ENCODE results near the gene KCNQ2.

KCNQ2 gene

DNA sequence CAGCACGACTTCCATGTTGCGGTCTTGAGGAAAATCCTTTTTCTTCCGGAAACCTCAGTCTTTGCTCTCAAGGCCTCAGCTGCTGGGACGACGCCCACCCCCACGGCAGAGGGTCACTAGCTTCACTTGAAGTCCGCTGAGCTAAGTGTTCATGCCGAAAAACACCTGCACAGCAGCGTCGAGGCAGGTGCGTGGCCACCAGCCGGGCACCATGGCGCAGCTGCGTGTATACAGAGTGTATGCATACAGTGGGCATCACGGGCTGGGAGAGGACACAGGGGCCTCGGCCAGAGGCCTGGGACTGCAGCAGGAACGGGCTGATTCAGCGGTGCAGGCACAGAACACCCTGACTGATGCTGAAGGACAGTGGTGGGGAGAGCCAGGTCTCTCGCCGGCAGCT is 20.1 kb downstream of the KCNQ2 start:
- H4K20me1 ChIP-seq (ENCODE audit: insufficient read depth, low read length) = peaks cover 21% of the 10 kb centered on the region
- no peaks in the 10 kb centered on the region for H3K9me3 ChIP-seq (ENCODE audit: insufficient read depth, low read length, severe bottlenecking)
- no peak overlapping the region for H3K27ac ChIP-seq (ENCODE audit: low read length)
- ATAC-seq (ENCODE audit: insufficient read depth, low read depth) (no peak), DNase-seq (no peak)
- H3K9ac ChIP-seq (ENCODE audit: low read depth, low read length) = no peak overlapping the region
- no peaks in the 10 kb centered on the region for H3K79me2 ChIP-seq (ENCODE audit: insufficient read depth, low read length)
- no peak overlapping the region for H3K4me2 ChIP-seq (ENCODE audit: insufficient read depth, low read length)
- TF ChIP-seq EZH2 (IDR thresholded peaks at IDR 0.05; ENCODE audit: borderline replicate concordance, low read depth, low read length, severe bottlenecking) = no peak
- TF ChIP-seq, protein P1, sequence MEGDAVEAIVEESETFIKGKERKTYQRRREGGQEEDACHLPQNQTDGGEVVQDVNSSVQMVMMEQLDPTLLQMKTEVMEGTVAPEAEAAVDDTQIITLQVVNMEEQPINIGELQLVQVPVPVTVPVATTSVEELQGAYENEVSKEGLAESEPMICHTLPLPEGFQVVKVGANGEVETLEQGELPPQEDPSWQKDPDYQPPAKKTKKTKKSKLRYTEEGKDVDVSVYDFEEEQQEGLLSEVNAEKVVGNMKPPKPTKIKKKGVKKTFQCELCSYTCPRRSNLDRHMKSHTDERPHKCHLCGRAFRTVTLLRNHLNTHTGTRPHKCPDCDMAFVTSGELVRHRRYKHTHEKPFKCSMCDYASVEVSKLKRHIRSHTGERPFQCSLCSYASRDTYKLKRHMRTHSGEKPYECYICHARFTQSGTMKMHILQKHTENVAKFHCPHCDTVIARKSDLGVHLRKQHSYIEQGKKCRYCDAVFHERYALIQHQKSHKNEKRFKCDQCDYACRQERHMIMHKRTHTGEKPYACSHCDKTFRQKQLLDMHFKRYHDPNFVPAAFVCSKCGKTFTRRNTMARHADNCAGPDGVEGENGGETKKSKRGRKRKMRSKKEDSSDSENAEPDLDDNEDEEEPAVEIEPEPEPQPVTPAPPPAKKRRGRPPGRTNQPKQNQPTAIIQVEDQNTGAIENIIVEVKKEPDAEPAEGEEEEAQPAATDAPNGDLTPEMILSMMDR (IDR thresholded peaks at IDR 0.05; ENCODE audit: borderline replicate concordance, extremely low read depth, low read length, poor library complexity, severe bottlenecking) = no peak
- no peak overlapping the region for H3K4me3 ChIP-seq (ENCODE audit: low read depth in 1 of 2, low read length in 2 of 2)
- no peaks in the 10 kb centered on the region for H3K27me3 ChIP-seq (ENCODE audit: insufficient read depth, low read length, poor library complexity)
- no peaks in the 10 kb centered on the region for H3K36me3 ChIP-seq (ENCODE audit: insufficient read depth, low read length)
- H3K4me1 ChIP-seq (ENCODE audit: insufficient read depth, low read length) = no peaks in the 10 kb centered on the region
- no peak overlapping the region for H2AFZ ChIP-seq (ENCODE audit: low read depth, low read length)

DNA sequence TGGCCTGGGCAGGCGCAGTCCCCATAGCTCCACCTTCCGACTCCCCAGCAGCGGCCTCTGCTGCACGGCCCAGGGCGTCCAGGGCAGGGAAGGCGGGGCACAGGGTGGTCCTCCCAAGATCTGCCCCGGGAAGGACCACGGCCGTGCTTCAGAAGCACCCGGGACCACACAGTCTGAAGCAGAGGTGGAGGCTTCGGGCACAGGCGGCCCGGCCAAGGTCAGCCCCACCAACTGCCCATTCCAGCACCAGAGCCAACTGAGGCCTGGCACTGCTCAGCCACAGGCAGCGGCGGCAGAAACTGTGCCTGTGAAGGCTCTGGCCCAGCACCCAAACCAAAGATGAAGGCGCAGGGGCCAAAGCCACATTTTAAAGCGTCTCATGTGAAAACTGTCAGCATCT is 20.6 kb downstream of the KCNQ2 start:
- peaks cover 17% of the 10 kb centered on the region; the same call in 1 of the 2 replicates for H4K20me1 ChIP-seq (ENCODE audit: insufficient read depth, low read length)
- TF ChIP-seq EZH2 (IDR thresholded peaks at IDR 0.05; ENCODE audit: borderline replicate concordance, low read depth, low read length, severe bottlenecking) = no peak
- TF ChIP-seq, protein P1 (IDR thresholded peaks at IDR 0.05; ENCODE audit: borderline replicate concordance, extremely low read depth, low read length, poor library complexity, severe bottlenecking) = no peak
- H3K36me3 ChIP-seq (ENCODE audit: insufficient read depth, low read length) = no peaks in the 10 kb centered on the region
- ATAC-seq (ENCODE audit: insufficient read depth, low read depth) (no peak), DNase-seq (no peak)
- no peak overlapping the region for H3K4me2 ChIP-seq (ENCODE audit: insufficient read depth, low read length)
- no peak overlapping the region for H3K4me3 ChIP-seq (ENCODE audit: low read depth in 1 of 2, low read length in 2 of 2)
- no peaks in the 10 kb centered on the region for H3K9me3 ChIP-seq (ENCODE audit: insufficient read depth, low read length, severe bottlenecking)
- no peaks in the 10 kb centered on the region for H3K4me1 ChIP-seq (ENCODE audit: insufficient read depth, low read length)
- H3K27ac ChIP-seq (ENCODE audit: low read length) = no peak overlapping the region
- no peaks in the 10 kb centered on the region for H3K79me2 ChIP-seq (ENCODE audit: insufficient read depth, low read length)
- H3K27me3 ChIP-seq (ENCODE audit: insufficient read depth, low read length, poor library complexity) = no peaks in the 10 kb centered on the region
- H3K9ac ChIP-seq (ENCODE audit: low read depth, low read length) = no peak overlapping the region
- no peak overlapping the region for H2AFZ ChIP-seq (ENCODE audit: low read depth, low read length)

DNA sequence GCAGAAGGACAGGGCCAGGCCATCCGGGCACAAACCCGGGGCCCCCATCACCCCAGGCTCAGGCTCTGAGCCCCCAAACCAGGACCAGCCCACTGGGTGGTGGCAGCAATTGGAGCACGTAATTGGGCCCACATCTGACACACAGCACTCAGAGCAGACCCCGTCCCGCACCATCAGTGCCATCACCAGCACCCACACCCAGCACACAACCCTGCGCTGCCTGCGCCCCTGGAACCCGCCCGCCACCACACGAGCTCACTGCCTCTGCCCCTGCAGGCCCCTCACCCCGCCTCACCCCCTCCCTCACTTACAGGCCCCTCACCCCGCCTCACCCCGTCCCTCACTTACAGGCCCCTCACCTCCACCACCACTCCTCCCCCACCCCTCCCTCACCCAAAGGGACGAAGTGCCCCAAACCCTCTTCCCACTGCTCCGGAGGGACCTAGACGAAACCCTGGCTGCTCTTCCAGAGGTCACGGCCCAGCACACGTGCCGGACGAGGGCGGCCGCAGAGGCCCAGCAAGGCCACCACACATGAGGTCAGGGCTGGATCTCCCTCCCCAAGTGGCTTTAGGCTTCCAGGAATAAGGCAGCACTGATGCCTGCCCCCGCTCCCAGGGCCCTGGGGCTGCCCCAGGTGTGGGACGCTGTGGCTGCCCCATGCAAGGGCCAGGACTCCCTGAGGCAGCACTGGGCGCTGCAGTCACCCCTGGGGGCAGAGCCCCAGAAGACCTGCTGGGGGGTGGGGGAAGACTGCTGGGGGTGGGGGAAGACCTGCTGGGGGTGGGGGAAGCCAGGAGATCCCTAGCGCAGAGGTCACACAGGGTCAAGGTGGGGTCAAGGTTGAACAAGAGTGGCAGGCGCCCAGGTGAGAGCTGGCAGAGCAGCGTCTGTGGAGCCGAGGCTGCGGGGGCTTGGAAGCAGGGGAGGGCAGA is 22.4 kb downstream of the KCNQ2 start:
- ATAC-seq (ENCODE audit: insufficient read depth, low read depth) = no peak
- no peak overlapping the region for H3K4me2 ChIP-seq (ENCODE audit: insufficient read depth, low read length)
- H2AFZ ChIP-seq (ENCODE audit: low read depth, low read length) = no peak overlapping the region

More for the DNA sequence above, 22.4 kb downstream of the KCNQ2 start:
- no peaks in the 10 kb centered on the region for H3K9me3 ChIP-seq (ENCODE audit: insufficient read depth, low read length, severe bottlenecking)
- H3K4me1 ChIP-seq (ENCODE audit: insufficient read depth, low read length) = no peaks in the 10 kb centered on the region
- no peak overlapping the region for H3K9ac ChIP-seq (ENCODE audit: low read depth, low read length)
- H3K4me3 ChIP-seq (ENCODE audit: low read depth in 1 of 2, low read length in 2 of 2) = no peak overlapping the region
- H3K27ac ChIP-seq (ENCODE audit: low read length) = no peak overlapping the region
- H3K79me2 ChIP-seq (ENCODE audit: insufficient read depth, low read length) = no peaks in the 10 kb centered on the region
- no peaks in the 10 kb centered on the region for H3K27me3 ChIP-seq (ENCODE audit: insufficient read depth, low read length, poor library complexity)
- TF ChIP-seq EZH2 (IDR thresholded peaks at IDR 0.05; ENCODE audit: borderline replicate concordance, low read depth, low read length, severe bottlenecking) = no peak
- TF ChIP-seq, protein P1 (IDR thresholded peaks at IDR 0.05; ENCODE audit: borderline replicate concordance, extremely low read depth, low read length, poor library complexity, severe bottlenecking) = no peak
- H4K20me1 ChIP-seq (ENCODE audit: insufficient read depth, low read length) = peaks cover 13% of the 10 kb centered on the region; the same call in 1 of the 2 replicates
- no peak for DNase-seq
- H3K36me3 ChIP-seq (ENCODE audit: insufficient read depth, low read length) = no peaks in the 10 kb centered on the region

Measured in DND-41 (cell line).